Activated B cell treated with CpG ODN at 0.5 μM for 24 hours (primary cell): Measurements from ENCODE around the gene ARHGAP29. TPM values are rescaled to one million over a fixed set of nuclear protein-coding genes. Genes with fewer than 3 reads are reported as not detected.

Experiments used
- ATAC-seq: fragments of 200-7000 bp; cut with Tn5 transposase; one replicate; pipeline ENCODE4 v1.10.0; 2021; ENCODE audit warnings: low read depth, mild to moderate bottlenecking, moderate library complexity
- CTCF ChIA-PET: fragments of 350-600 bp; sonication (Branson Sonifier 250); formaldehyde crosslinking; loops from one replicate; lab custom pipeline; 2021; ENCODE audit warnings: antibody characterized with exemption; lab: Charles Lee
- POLR2A ChIA-PET: fragments of 350-600 bp; sonication (Branson Sonifier 250); formaldehyde crosslinking; loops from one replicate; lab custom pipeline; 2021; ENCODE audit warnings: antibody characterized with exemption; lab: Charles Lee
- DNase-seq: peaks from one replicate; pipeline ENCODE4 v3.0.0; 2022
- H3K27ac Mint-ChIP-seq: one replicate; pipeline ENCODE4 v1.8.0; 2020; ENCODE audit warnings: mixed read lengths
- H3K27me3 Mint-ChIP-seq: one replicate; pipeline ENCODE4 v1.8.0; 2021; ENCODE audit warnings: mixed read lengths
- H3K36me3 Mint-ChIP-seq: one replicate; pipeline ENCODE4 v1.8.0; 2021; ENCODE audit warnings: low read depth, mixed read lengths
- H3K4me1 Mint-ChIP-seq: one replicate; pipeline ENCODE4 v1.8.0; 2021; ENCODE audit warnings: mixed read lengths
- H3K4me3 Mint-ChIP-seq: one replicate; pipeline ENCODE4 v1.8.0; 2020; ENCODE audit warnings: mild to moderate bottlenecking, mixed read lengths
- H3K9me3 Mint-ChIP-seq: one replicate; pipeline ENCODE4 v1.8.0; 2020; ENCODE audit warnings: mixed read lengths
- intact Hi-C: fragments of 100-400 bp; cut with micrococcal nuclease; formaldehyde crosslinking; loops from one replicate; pipeline ENCODE4 v1.15.1; 2024
- total RNA-seq: library from RNA; stranded (reverse); gene quantifications from 2 replicates; pipeline ENCODE4 v1.2.3, GENCODE V29; 2022
- TF ChIP-seq, protein P1 (sequence below): fragments of 200-600 bp; IDR thresholded peaks from one replicate; pipeline ENCODE4 v1.8.0; 2022; ENCODE audit warnings: antibody characterized with exemption, mild to moderate bottlenecking

Gene ARHGAP29
- total RNA-seq, 1 donor from 2014 or later = not detected

DNA sequence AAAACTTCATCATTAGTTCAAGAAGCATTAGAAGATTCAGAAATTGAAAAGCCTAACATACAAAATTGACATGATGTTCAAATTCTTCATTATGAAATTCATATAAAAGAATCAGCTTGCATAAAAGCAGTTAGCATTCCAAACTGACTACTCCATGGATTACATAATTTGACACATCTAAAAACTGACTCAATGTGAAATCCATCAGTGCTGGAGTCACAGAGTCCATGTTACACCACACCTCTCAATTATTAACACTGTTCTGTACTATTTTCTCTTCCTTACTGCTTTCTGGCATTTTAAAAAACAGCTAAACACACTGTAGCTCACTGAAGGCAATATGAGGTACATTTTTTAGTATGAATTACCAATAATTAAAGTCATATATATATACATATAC, 28.0 kb downstream of the ARHGAP29 start:
- H3K4me3 Mint-ChIP-seq = no peak overlapping the region
- TF ChIP-seq, protein P1, sequence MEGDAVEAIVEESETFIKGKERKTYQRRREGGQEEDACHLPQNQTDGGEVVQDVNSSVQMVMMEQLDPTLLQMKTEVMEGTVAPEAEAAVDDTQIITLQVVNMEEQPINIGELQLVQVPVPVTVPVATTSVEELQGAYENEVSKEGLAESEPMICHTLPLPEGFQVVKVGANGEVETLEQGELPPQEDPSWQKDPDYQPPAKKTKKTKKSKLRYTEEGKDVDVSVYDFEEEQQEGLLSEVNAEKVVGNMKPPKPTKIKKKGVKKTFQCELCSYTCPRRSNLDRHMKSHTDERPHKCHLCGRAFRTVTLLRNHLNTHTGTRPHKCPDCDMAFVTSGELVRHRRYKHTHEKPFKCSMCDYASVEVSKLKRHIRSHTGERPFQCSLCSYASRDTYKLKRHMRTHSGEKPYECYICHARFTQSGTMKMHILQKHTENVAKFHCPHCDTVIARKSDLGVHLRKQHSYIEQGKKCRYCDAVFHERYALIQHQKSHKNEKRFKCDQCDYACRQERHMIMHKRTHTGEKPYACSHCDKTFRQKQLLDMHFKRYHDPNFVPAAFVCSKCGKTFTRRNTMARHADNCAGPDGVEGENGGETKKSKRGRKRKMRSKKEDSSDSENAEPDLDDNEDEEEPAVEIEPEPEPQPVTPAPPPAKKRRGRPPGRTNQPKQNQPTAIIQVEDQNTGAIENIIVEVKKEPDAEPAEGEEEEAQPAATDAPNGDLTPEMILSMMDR = no peak
- POLR2A ChIA-PET = no interaction called here
- ATAC-seq = no peak
- H3K4me1 Mint-ChIP-seq = no peaks in the 10 kb centered on the region
- no peak for DNase-seq
- H3K27ac Mint-ChIP-seq = no peak overlapping the region
- CTCF ChIA-PET = no interaction called here
- H3K9me3 Mint-ChIP-seq = peaks cover 4% of the 10 kb centered on the region
- intact Hi-C loops = no loop called here
- no peaks in the 10 kb centered on the region for H3K36me3 Mint-ChIP-seq
- peaks cover 13% of the 10 kb centered on the region for H3K27me3 Mint-ChIP-seq

- Mint-ChIP-seq H3K9me3 (peaks cover 4% of the 10 kb centered on the region), H3K4me1 (no peaks in the 10 kb centered on the region), H3K27ac (no peak overlapping the region), H3K27me3 (peaks cover 3% of the 10 kb centered on the region), H3K4me3 (no peak overlapping the region), H3K36me3 (no peaks in the 10 kb centered on the region)
- ChIA-PET POLR2A (no interaction called here), CTCF (no interaction called here)
- ATAC-seq (no peak), DNase-seq (no peak)
- intact Hi-C loops = no loop called here
- TF ChIP-seq, protein P1 = no peak
Measured at GRCh38 chr1:94207695-94208094, 29.7 kb downstream of the ARHGAP29 start.

- H3K27ac Mint-ChIP-seq = no peak overlapping the region
- intact Hi-C loops = no loop called here
Measured at GRCh38 chr1:94205639-94206038, 31.7 kb downstream of the ARHGAP29 start.

GRCh38 chr1:94202241-94202640, 35.1 kb downstream of the ARHGAP29 start:
- Mint-ChIP-seq H3K27ac (no peak overlapping the region), H3K4me3 (no peak overlapping the region), H3K4me1 (no peaks in the 10 kb centered on the region), H3K27me3 (no peaks in the 10 kb centered on the region), H3K36me3 (no peaks in the 10 kb centered on the region), H3K9me3 (no peaks in the 10 kb centered on the region)
- DNase-seq (no peak), ATAC-seq (no peak)
- intact Hi-C loops = no loop called here
- TF ChIP-seq, protein P1 = no peak
- CTCF ChIA-PET = no interaction called here
- POLR2A ChIA-PET = no interaction called here

More at GRCh38 chr1:94205639-94206038, 31.7 kb downstream of the ARHGAP29 start:
- no peaks in the 10 kb centered on the region for H3K36me3 Mint-ChIP-seq
- no peaks in the 10 kb centered on the region for H3K4me1 Mint-ChIP-seq
- peaks cover 4% of the 10 kb centered on the region for H3K9me3 Mint-ChIP-seq
- TF ChIP-seq, protein P1 = no peak
- DNase-seq (no peak), ATAC-seq (no peak)
- CTCF ChIA-PET = no interaction called here
- POLR2A ChIA-PET = no interaction called here
- H3K4me3 Mint-ChIP-seq = no peak overlapping the region
- peaks cover 3% of the 10 kb centered on the region for H3K27me3 Mint-ChIP-seq

DNA sequence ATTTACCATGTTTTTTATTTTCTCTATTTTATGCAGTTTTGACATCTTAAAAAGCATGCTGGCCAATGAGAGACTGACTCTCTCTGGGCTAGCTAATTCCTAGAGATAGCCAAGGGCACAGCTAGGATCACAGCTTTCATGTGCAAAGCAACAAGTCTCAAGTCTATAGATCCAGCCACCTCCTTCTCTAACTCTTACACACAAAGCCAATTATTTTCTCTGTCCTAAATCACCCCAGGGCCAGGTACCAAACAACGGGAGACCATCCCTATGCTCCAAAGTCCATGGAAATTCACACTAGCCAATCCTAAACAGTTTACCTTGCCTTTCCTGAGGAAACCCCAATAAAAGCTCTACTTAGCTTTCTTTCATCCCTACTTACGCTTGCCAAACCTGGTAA, 38.0 kb downstream of the ARHGAP29 start:
- H3K27ac Mint-ChIP-seq = no peak overlapping the region
- no peak overlapping the region for H3K4me3 Mint-ChIP-seq
- no peaks in the 10 kb centered on the region for H3K36me3 Mint-ChIP-seq
- CTCF ChIA-PET = no interaction called here
- ATAC-seq (no peak), DNase-seq (no peak)
- H3K27me3 Mint-ChIP-seq = no peaks in the 10 kb centered on the region
- no peaks in the 10 kb centered on the region for H3K9me3 Mint-ChIP-seq
- intact Hi-C loops = no loop called here
- no peaks in the 10 kb centered on the region for H3K4me1 Mint-ChIP-seq
- POLR2A ChIA-PET = no interaction called here
- TF ChIP-seq, protein P1 = no peak
